ENCODE data around the gene NAP1L4.

DNA sequence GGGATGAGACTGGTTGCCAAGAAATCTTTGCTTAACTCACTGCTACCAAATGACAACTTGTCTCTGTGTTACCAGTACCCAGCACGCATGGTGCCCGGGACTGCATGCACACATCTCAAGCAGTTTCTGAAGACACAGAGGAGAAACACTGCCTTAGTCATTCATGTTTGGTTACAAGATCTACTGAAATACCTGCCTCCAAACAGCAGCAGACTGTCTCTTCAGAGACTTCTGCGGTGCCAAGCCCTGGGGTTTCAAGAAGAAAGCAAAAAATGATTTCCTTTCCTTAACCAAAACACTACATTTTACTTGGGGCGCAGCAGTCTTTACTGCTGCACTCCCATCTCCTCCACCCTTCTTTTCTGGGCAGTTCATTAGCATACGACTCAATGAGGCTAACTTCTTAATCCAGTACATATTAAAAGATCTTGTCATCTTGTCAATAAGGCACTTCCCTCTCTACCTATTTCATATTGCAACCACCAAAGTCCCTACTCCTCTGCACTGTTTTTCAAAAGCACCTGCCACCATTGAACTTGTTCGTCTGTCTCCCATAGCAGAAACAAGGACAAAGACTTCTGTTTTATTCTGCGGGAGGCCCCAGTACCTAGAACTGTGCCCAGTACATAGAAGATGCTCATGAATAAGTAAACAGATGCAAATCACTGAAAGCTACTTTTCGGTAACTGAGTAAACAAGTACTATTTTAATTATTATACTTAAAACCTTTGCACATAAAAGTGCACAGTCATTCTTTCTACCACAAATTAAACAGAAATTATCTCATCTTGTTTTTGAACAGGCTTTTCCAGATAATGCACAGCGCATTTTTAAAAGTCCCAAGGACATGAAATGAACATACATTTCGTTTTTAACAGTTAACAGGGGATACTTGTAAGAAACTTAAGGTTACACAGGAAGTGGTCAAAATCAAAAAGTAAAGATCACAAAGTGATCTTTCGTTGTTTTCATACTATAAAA is 4.0 kb downstream of the NAP1L4 start:
- TF ChIP-seq, protein P1, sequence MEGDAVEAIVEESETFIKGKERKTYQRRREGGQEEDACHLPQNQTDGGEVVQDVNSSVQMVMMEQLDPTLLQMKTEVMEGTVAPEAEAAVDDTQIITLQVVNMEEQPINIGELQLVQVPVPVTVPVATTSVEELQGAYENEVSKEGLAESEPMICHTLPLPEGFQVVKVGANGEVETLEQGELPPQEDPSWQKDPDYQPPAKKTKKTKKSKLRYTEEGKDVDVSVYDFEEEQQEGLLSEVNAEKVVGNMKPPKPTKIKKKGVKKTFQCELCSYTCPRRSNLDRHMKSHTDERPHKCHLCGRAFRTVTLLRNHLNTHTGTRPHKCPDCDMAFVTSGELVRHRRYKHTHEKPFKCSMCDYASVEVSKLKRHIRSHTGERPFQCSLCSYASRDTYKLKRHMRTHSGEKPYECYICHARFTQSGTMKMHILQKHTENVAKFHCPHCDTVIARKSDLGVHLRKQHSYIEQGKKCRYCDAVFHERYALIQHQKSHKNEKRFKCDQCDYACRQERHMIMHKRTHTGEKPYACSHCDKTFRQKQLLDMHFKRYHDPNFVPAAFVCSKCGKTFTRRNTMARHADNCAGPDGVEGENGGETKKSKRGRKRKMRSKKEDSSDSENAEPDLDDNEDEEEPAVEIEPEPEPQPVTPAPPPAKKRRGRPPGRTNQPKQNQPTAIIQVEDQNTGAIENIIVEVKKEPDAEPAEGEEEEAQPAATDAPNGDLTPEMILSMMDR (IDR thresholded peaks at IDR 0.05), result no peak
- TF ChIP-seq ZFX (IDR thresholded peaks at IDR 0.05; ENCODE audit: borderline replicate concordance), result no peak

Measured in 22Rv1 (cell line).